Testis (tissue), 2 donors: ENCODE measurements around the gene RSPH3.

Source experiments
- CTCF ChIP-seq, 3 experiments: fragments of 450-650 bp in 2 of 3; fragments of 200-600 bp in 1 of 3; sonication (generic) in 1 of 3; IDR thresholded peaks; one replicate each; pipeline ENCODE4 v1.5.1; 2016 to 2019; ENCODE audit warnings: antibody characterized with exemption in 3 of 3, mild to moderate bottlenecking in 2 of 3, moderate library complexity in 1 of 3
- POLR2A ChIP-seq: fragments of 450-650 bp; IDR thresholded peaks from one replicate; pipeline ENCODE4 v1.6.1; 2017; ENCODE audit warnings: antibody characterized with exemption, mild to moderate bottlenecking, moderate library complexity

DNA sequence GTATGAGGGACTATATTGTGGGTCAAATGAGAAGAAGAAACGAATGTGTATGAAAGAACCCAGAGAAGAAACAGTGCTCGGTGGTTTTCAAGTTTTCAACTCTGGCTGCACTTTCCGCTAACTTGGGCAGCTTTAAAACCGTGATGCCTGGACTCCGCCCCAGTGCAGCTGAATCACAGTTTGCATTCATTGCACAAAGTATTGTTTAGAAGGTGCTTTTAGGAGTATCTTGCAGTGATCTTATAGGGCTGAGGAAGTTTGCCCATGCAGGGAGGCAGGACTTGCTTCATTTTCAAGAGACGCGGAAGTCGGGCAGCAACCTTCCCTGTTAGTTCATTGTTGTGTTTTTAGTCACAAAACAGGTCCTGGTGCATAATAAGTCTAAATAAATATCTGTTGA lies 52.7 kb downstream of the RSPH3 start:
- TF ChIP-seq CTCF (IDR thresholded peaks at IDR 0.05) = no peak
- TF ChIP-seq POLR2A = no peak
